ENCODE measurements around the gene MYO7A.

MYO7A gene

DNA sequence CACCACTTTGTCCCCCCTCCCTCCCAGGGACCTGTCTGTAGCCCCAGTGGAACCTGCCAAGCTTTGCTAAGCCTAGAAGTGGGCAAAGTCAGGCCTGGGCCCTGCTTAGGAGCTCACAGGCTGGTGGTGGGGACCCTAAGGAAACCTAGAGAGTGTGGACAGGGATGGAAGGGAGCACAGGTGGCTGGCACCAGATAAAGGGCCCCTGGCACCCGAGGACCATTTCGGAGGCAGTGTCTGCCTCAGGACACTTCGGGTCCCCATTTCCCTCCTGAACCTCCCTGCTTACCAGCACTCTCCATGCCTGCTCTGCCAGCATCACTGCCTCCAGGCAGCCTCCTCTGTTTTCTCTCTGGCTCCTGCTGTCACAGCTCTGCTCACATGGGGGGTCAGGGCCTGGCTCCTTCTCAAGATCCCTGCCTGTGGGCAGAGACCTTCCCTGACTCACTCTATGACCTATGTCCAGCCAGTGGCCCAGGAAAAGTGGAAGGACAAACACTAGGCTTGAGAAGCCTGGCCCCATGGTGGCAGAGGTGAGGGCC, 39.0 kb upstream of the MYO7A start:
- H3K9me2 ChIP-seq (replicated peaks; ENCODE audit: control insufficient read depth, low read length): no peaks in the 10 kb centered on the region
- H3K27ac ChIP-seq (ENCODE audit: low read depth, low read length): no peak overlapping the region
- TF ChIP-seq EZH2phosphoT487 (IDR thresholded peaks at IDR 0.05; ENCODE audit: borderline replicate concordance, low read length): no peak
- TF ChIP-seq, protein P1, sequence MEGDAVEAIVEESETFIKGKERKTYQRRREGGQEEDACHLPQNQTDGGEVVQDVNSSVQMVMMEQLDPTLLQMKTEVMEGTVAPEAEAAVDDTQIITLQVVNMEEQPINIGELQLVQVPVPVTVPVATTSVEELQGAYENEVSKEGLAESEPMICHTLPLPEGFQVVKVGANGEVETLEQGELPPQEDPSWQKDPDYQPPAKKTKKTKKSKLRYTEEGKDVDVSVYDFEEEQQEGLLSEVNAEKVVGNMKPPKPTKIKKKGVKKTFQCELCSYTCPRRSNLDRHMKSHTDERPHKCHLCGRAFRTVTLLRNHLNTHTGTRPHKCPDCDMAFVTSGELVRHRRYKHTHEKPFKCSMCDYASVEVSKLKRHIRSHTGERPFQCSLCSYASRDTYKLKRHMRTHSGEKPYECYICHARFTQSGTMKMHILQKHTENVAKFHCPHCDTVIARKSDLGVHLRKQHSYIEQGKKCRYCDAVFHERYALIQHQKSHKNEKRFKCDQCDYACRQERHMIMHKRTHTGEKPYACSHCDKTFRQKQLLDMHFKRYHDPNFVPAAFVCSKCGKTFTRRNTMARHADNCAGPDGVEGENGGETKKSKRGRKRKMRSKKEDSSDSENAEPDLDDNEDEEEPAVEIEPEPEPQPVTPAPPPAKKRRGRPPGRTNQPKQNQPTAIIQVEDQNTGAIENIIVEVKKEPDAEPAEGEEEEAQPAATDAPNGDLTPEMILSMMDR (IDR thresholded peaks at IDR 0.05; ENCODE audit: low read depth, low read length, poor library complexity, severe bottlenecking): no peak
- H3K9me3 ChIP-seq (ENCODE audit: control insufficient read depth, insufficient read depth, low read length): no peaks in the 10 kb centered on the region
- no peaks in the 10 kb centered on the region for H3K27me3 ChIP-seq (ENCODE audit: control insufficient read depth, low read length)
- no peaks in the 10 kb centered on the region for H3K36me3 ChIP-seq (ENCODE audit: control insufficient read depth, low read length)
- no peak overlapping the region for H3K4me2 ChIP-seq (ENCODE audit: low read length)
- H4K20me1 ChIP-seq (ENCODE audit: control insufficient read depth, insufficient read depth, low read depth, low read length): no peaks in the 10 kb centered on the region
- no peak overlapping the region for H3K4me3 ChIP-seq (ENCODE audit: low read length)
- no peaks in the 10 kb centered on the region for H3K4me1 ChIP-seq (ENCODE audit: control insufficient read depth, low read length)
- H3K79me2 ChIP-seq (ENCODE audit: control insufficient read depth, low read length): no peaks in the 10 kb centered on the region
- H3F3A ChIP-seq (ENCODE audit: control insufficient read depth, insufficient read depth): no peaks in the 10 kb centered on the region

- Histone ChIP-seq H3F3A (ENCODE audit: control insufficient read depth, insufficient read depth) (no peaks in the 10 kb centered on the region), H3K79me2 (ENCODE audit: control insufficient read depth, low read length) (no peaks in the 10 kb centered on the region), H3K27me3 (ENCODE audit: control insufficient read depth, low read length) (no peaks in the 10 kb centered on the region), H4K20me1 (ENCODE audit: control insufficient read depth, insufficient read depth, low read depth, low read length) (no peaks in the 10 kb centered on the region), H3K4me1 (ENCODE audit: control insufficient read depth, low read length) (no peaks in the 10 kb centered on the region), H3K4me3 (ENCODE audit: low read length) (no peak overlapping the region), H3K36me3 (ENCODE audit: control insufficient read depth, low read length) (no peaks in the 10 kb centered on the region), H3K4me2 (ENCODE audit: low read length) (no peak overlapping the region), H3K9me2 (replicated peaks; ENCODE audit: control insufficient read depth, low read length) (no peaks in the 10 kb centered on the region), H3K9me3 (ENCODE audit: control insufficient read depth, insufficient read depth, low read length) (no peaks in the 10 kb centered on the region), H3K27ac (ENCODE audit: low read depth, low read length) (no peak overlapping the region)
- TF ChIP-seq, protein P1 (IDR thresholded peaks at IDR 0.05; ENCODE audit: low read depth, low read length, poor library complexity, severe bottlenecking): no peak
- no peak for TF ChIP-seq EZH2phosphoT487 (IDR thresholded peaks at IDR 0.05; ENCODE audit: borderline replicate concordance, low read length)
These were observed 38.0 kb upstream of the MYO7A start for GRCh38 chr11:77090046-77090372.

- no peaks in the 10 kb centered on the region for H3K79me2 ChIP-seq (ENCODE audit: control insufficient read depth, low read length)
- TF ChIP-seq EZH2phosphoT487 (IDR thresholded peaks at IDR 0.05; ENCODE audit: borderline replicate concordance, low read length): no peak
- TF ChIP-seq, protein P1 (IDR thresholded peaks at IDR 0.05; ENCODE audit: low read depth, low read length, poor library complexity, severe bottlenecking): no peak
- no peak overlapping the region for H3K27ac ChIP-seq (ENCODE audit: low read depth, low read length)
- H3K36me3 ChIP-seq (ENCODE audit: control insufficient read depth, low read length): no peaks in the 10 kb centered on the region
- H3K4me2 ChIP-seq (ENCODE audit: low read length): no peak overlapping the region
- H3K9me2 ChIP-seq (replicated peaks; ENCODE audit: control insufficient read depth, low read length): no peaks in the 10 kb centered on the region
- H3K4me3 ChIP-seq (ENCODE audit: low read length): no peak overlapping the region
- no peaks in the 10 kb centered on the region for H3K4me1 ChIP-seq (ENCODE audit: control insufficient read depth, low read length)
- H3K27me3 ChIP-seq (ENCODE audit: control insufficient read depth, low read length): no peaks in the 10 kb centered on the region
- H3K9me3 ChIP-seq (ENCODE audit: control insufficient read depth, insufficient read depth, low read length): no peaks in the 10 kb centered on the region
- H4K20me1 ChIP-seq (ENCODE audit: control insufficient read depth, insufficient read depth, low read depth, low read length): no peaks in the 10 kb centered on the region
- no peaks in the 10 kb centered on the region for H3F3A ChIP-seq (ENCODE audit: control insufficient read depth, insufficient read depth)
These were observed 37.5 kb upstream of the MYO7A start for GRCh38 chr11:77090373-77091111.
